HG02759 (cell line): ENCODE data around the gene CHURC1.

Source experiments
- ATAC-seq: cut with Tn5 transposase; IDR thresholded peaks from one replicate; pipeline ENCODE4 v1.9.1; 2021; ENCODE audit warnings: mild to moderate bottlenecking, moderate library complexity; ENCODE audit not compliant: unreplicated experiment

Gene CHURC1

GRCh38 chr14:64983439-64984310 is 69.4 kb downstream of the CHURC1 start:
- no peak for ATAC-seq
